SHP77 (cell line): Measurements from ENCODE around the gene SPACA1.

Experiments
- DNase-seq, 2 experiments: peaks; one replicate each; lab custom pipeline; 2025; lab: John Stamatoyannopoulos, UW

SPACA1 gene

GRCh38 chr6:88105741-88106340 is 58.2 kb downstream of the SPACA1 start:
- peak; percentile 31 to 32 for DNase-seq

- DNase-seq = no peak
Measured at GRCh38 chr6:88107241-88107640, 59.6 kb downstream of the SPACA1 start.

GRCh38 chr6:88111991-88112390 is 64.3 kb downstream of the SPACA1 start:
- DNase-seq = no peak

DNA sequence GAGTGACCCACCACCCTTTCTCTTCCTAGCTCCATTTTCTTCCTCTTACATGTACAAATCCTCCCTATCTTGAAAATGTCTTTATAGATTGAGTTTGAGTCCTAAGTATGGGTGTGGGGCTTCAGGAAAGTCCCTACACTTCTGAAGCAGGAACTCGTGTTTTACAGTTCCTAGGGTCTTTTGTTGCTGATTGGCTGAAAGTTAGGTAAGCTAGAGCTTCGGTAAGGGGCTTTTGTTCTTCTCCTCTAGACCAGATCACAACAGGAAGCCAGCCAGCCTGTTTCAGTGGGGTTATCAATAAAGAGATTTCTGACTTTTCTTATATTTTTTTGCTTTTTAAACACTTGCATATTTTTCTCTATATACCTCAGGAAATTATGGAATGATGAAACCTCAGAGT is 67.2 kb downstream of the SPACA1 start:
- no peak for DNase-seq

- no peak for DNase-seq
Measured at GRCh38 chr6:88115307-88115706, 67.7 kb downstream of the SPACA1 start.

- DNase-seq = no peak
Measured at GRCh38 chr6:88116276-88116675, 68.6 kb downstream of the SPACA1 start.
